NCI-H2227 (cell line): Measurements from ENCODE around the gene TXK.

Source experiments
- DNase-seq: peaks from one replicate; lab custom pipeline; 2025; ENCODE audit not compliant: unreplicated experiment; lab: John Stamatoyannopoulos, UW

The TXK gene

DNA sequence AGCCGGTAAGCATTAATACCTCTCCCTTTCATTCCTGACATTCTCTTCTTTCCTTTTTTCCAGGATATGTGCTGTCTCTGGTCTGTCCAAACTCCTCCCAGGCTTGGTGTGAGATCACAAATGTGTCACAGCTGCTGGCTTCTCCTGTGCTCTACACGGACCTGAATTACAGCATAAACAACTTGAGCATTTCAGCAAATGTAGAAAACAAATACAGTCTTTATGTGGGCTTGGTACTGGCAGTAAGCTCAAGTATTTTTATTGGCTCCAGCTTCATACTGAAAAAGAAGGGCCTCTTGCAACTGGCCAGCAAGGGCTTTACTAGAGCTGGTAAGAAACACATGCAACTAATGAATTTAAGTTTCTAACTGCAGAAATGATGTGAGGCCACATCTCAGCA is 109.0 kb downstream of the TXK start:
- DNase-seq, result no peak

GRCh38 chr4:48024522-48024921 is 109.5 kb downstream of the TXK start:
- DNase-seq, result no peak

DNA sequence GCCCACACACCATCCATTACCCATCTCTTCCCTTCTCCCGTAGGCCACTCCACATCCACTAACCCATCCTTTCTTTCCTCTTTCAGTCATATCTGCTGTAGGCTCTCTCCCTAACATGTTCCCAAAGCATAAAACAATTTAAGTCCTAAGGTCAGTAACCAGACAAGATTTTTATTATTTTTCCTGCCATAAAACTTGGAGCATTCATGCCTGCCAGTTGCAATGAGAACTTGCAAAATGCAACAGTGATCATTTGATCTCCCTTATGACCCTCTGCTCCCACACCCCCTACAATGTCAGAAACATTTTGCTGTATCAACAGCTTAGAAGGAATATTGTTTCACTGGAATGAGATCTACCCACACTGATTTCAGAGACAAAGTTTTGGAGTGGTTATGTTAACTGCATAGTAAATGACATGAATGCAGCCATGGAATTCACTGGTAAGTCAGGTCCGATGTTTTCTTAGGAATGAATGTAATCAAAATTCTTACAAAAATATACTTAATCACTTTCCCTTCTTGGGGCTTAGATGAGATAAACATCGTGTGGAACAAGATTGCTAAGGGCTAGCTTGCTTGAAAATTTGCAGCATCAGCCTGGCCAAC is 111.8 kb downstream of the TXK start:
- DNase-seq, result no peak

- DNase-seq, result no peak
Observed at GRCh38 chr4:48021100-48021499, 113.0 kb downstream of the TXK start.

DNA sequence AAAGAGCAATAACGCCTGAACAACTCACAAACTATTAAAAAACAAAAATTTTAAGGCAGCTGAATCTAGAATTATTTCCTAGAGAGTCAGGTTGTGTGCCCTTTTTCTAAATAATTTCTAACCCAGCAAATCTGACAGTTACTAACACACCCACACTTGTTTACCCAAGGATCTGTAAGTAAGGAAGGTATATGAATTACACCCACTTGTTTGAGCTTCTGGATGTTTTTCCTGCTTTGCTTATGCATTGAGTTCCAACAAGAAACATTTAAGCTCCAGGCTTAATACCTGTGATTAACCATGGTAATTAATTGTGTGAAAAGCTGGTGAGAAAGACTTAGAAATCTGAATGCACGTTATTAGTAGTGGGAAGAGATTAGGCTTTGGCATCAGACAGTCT is 115.9 kb downstream of the TXK start:
- DNase-seq, result no peak

- DNase-seq, result no peak
Observed at GRCh38 chr4:48017108-48017571, 116.9 kb downstream of the TXK start.
